Measurements from ENCODE around the gene GLIS1. TPM values are rescaled to one million over a fixed set of nuclear protein-coding genes. Genes with fewer than 3 reads are reported as not detected.

The GLIS1 gene
- total RNA-seq, 1 experiment from 2014 or later: 0.14 TPM

DNA sequence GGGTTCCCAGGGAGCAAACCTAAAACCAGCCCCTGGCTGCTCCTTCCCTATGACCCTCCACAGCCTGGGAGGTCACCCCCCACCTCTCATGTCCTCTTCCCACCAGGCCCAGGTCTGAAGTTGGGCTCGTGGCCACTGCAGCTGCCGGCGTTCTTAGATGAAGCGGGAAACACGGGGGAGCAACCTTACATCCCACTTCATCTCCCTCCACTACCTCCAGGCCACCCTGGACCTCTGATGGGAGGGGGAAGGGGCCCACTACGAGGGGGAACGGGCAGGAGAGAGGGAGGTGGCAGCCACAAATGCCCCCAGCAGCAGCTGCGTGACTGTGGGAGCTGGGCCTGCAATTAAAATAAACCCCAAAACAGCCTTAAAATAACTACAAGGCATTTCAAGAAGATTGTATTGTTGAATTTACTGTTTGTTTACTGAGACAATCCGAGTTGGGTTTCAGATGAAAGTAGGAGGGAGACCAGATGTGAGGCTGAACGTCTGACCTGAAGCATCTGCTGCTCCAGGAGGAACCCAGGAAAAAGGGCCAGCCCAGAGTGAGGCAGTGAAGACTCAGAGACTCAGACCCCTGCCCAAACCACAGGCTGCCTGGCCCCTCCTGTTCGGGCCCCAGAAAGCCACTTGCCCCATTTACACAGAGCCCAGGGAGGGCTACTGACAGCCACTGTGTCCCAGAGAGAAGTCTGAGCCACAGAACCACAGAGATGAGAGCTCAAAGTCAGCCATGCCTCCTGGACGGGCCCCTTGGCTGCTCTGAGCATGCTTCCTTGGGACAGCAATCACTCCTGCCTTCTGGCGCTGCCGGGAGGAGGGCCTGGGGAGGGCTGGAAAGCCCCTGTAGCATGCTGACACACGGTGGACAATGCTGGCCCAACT lies 59.8 kb downstream of the GLIS1 start:
- DNase-seq (ENCODE audit: low spot score): no peak

- no peak for DNase-seq (ENCODE audit: low spot score)
Measured at GRCh38 chr1:53678507-53678906, 60.5 kb downstream of the GLIS1 start.

- DNase-seq (ENCODE audit: low spot score): no peak
Measured at GRCh38 chr1:53678046-53678445, 60.9 kb downstream of the GLIS1 start.

DNA sequence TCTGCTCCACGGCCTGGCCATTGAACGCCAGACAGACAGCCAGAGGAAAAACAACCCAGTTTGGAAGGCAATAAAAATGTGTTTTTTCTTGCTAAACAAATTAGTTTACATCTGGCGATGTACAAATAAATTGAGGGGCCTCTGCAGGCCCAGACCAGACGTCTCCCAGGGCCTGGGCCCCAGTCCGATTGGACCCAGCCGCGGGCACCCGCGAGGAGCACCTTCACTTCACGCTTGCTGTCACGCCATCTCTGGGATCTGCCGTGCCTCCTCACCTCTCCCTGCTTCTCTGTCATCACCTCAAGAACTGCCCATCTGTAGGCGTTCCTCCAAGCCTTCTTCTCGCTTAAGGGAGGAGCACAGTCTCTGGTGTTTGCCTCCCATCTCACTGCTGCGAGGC lies 61.5 kb downstream of the GLIS1 start:
- no peak for DNase-seq (ENCODE audit: low spot score)

DNA sequence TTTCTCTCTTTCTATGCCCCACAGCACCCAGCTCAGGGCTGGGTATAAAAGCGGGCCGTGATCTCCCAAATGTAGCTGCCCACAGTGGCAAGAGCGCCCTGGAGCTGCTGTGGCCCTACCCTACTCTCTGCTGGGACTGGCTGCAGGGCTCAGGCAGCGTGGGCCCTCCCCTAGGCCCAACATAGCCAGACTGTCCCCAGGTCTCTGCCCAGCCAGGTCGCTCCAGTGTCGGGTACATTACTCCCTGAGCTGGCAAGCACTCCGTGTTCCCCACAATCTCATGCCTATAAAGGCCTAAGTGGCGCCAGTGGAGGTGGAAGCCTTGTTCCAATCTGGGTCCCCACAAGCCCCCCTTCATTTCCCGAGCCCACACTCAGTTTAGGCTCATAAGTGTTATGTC lies 66.2 kb downstream of the GLIS1 start:
- no peak for DNase-seq (ENCODE audit: low spot score)

- DNase-seq (ENCODE audit: low spot score): no peak
Measured at GRCh38 chr1:53672243-53672642, 66.7 kb downstream of the GLIS1 start.

GRCh38 chr1:53669621-53670191 lies 69.3 kb downstream of the GLIS1 start:
- no peak for DNase-seq (ENCODE audit: low spot score)

GRCh38 chr1:53666566-53666965 lies 72.4 kb downstream of the GLIS1 start:
- DNase-seq (ENCODE audit: low spot score): no peak

DNA sequence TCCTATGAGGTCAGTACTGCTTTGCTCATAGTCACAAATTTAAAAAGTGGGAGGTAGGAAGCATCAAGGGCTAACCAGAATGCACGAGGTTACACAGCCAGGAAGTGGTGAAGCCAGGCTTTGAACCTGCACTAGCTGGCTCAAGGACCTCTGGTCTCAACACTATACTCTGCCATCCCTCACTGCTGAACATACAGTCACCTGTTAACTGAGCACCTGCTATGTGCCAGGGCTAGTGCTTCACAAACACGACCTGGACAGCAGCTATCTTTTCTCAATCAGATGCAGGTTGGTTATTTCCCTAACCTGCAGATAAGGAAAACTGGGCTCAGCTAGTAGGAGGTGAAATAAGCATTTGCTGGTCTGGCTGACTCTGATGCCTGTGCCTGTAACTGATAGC lies 73.0 kb downstream of the GLIS1 start:
- no peak for DNase-seq (ENCODE audit: low spot score)

DNA sequence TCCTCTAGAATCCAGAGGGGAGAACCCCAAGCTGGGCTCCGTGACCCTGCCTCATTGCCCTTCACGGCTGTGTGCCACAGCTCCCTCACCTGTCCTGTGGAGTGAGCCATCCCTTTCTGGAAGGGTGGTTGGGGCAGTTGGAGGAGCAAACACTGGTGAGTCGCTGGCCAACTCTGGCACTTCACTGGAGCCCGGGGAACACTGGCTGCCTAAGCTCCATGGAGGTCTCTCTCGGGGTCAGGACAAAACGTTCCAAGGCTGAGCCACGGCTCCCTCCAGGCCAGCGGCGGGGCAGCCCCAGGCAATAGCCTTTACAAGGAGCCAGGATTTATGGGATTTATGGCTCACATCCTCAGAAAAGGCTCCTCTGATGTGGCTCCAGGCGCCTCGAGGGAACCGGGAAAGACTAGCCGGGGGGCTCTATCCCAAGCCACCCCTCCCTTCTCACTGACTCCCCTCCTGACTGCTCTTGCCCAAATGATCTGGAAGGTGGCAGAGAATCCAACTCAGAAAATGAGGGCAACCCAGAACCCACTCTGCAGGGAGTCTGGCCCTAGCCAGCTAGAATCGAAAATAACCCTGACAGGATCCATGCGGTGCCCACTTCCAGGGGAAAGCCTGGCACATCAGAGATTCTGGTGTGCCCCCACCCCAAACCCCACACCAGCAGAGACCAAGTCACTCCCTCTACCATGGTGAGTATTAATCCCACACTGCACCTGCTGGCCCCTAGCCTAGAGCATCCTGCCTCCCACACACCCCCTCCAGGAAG lies 75.2 kb downstream of the GLIS1 start:
- DNase-seq (ENCODE audit: low spot score): no peak

GRCh38 chr1:53662951-53663350 lies 76.0 kb downstream of the GLIS1 start:
- no peak for DNase-seq (ENCODE audit: low spot score)

DNA sequence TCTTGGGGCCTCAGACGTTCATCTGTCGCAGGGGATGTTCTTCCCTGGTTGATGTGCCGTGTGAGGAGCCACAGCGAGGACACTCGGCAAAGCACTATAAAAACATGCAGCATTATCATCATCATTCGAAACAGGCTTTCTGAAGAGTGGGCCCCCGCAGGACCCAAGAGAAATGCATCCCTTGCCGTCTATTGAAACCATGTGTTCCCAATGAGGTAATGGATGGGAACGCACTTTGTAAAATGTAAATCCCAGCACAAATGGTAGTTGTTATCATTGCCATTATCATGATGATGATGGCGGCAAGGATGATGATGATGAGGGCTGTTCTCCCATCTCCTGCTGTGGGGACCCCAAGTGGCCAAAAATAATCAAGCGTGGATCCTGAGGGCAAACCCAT lies 76.8 kb downstream of the GLIS1 start:
- DNase-seq (ENCODE audit: low spot score): no peak

DNA sequence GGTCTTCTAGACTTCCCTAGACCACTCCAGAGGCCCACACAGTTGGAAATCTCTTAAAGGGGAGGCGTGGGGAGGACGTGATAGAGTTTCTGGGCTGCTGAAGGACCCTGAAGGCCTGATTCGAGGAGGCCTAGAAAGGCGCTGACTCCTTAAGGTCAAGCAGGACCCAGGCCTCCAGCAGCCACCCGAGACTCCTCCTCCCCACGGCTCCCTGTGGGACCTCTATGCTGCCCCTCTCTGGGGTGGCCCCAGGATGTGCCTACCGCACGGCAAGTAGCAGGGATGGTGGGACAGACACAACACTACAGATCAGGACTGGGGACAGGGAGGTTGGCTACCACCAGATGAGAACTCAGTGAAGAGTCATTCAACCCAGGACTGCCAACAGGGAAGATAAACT lies 77.5 kb downstream of the GLIS1 start:
- no peak for DNase-seq (ENCODE audit: low spot score)

GRCh38 chr1:53660666-53661065 lies 78.3 kb downstream of the GLIS1 start:
- no peak for DNase-seq (ENCODE audit: low spot score)

DNA sequence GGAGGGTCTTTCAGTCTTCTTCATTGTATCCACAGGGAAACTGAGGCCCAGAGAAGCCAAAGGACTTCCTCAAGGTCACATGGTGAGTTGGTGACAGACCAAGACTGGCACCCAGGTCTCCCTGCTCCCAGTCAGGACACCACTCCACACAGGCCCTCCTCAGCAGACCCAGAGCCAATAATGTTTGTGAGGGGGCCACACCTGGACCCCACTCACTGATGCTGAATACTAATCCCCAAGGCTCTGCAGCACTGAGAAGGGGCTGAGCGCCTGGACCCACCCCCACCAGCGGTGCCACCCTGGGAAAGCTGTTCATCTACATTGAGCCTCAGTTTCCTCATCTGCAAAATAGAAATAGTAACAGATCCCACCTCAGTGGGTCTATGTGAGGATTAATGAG lies 79.5 kb downstream of the GLIS1 start:
- DNase-seq (ENCODE audit: low spot score): no peak

GRCh38 chr1:53658489-53659230 lies 80.3 kb downstream of the GLIS1 start:
- DNase-seq (ENCODE audit: low spot score): no peak

DNA sequence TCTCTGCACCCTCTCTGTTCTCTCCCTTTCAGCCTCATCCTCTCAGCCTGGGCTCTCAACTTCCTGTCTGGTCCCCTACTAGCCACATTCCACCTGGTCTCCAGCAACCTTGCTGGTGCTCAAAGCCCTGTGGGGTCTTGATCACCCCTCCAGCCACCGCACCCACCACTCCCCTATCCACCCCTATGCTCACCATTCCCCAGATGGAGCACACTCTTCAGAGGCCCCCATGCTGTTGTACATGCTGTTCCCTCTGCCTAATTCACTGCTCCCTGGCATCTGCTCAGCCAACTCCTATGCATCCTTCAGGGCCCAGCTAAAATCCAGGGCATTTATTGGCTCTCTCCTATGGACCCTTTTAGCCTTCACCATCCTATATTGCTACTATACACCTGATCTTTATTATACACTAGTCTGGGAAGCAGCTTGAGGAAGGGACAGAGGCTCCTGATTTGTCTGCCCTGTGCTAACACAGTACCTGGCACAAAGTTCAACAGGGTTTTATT lies 81.0 kb downstream of the GLIS1 start:
- no peak for DNase-seq (ENCODE audit: low spot score)

- DNase-seq (ENCODE audit: low spot score): no peak
Measured at GRCh38 chr1:53657531-53657805, 81.5 kb downstream of the GLIS1 start.

GRCh38 chr1:53656747-53657530 lies 82.0 kb downstream of the GLIS1 start:
- no peak for DNase-seq (ENCODE audit: low spot score)

GRCh38 chr1:53655931-53656746 lies 82.8 kb downstream of the GLIS1 start:
- peak; percentile 35 for DNase-seq (ENCODE audit: low spot score)
